ENCODE data around the gene SLFN5.

The SLFN5 gene

GRCh38 chr17:35314415-35315216, 71.7 kb downstream of the SLFN5 start:
- peaks cover 16% of the 10 kb centered on the region for H3K4me1 ChIP-seq (ENCODE audit: insufficient read depth, low read length)

GRCh38 chr17:35315283-35315682, 72.4 kb downstream of the SLFN5 start:
- H3K9ac ChIP-seq (ENCODE audit: low read depth, low read length) = no peak overlapping the region
- H4K20me1 ChIP-seq (ENCODE audit: insufficient read depth, low read length) = no peaks in the 10 kb centered on the region
- H3K4me3 ChIP-seq (ENCODE audit: low read depth in 1 of 2, low read length in 2 of 2) = no peak overlapping the region
- ATAC-seq (ENCODE audit: insufficient read depth, low read depth) (no peak), DNase-seq (no peak)
- H3K4me2 ChIP-seq (ENCODE audit: insufficient read depth, low read length) = no peak overlapping the region
- TF ChIP-seq EZH2 (IDR thresholded peaks at IDR 0.05; ENCODE audit: borderline replicate concordance, low read depth, low read length, severe bottlenecking) (no peak), CTCF (IDR thresholded peaks at IDR 0.05; ENCODE audit: borderline replicate concordance, extremely low read depth, low read length, poor library complexity, severe bottlenecking) (no peak)
- H3K79me2 ChIP-seq (ENCODE audit: insufficient read depth, low read length) = no peaks in the 10 kb centered on the region
- no peaks in the 10 kb centered on the region for H3K9me3 ChIP-seq (ENCODE audit: insufficient read depth, low read length, severe bottlenecking)
- H2AFZ ChIP-seq (ENCODE audit: low read depth, low read length) = no peak overlapping the region
- H3K36me3 ChIP-seq (ENCODE audit: insufficient read depth, low read length) = no peaks in the 10 kb centered on the region
- H3K27me3 ChIP-seq (ENCODE audit: insufficient read depth, low read length, poor library complexity) = no peaks in the 10 kb centered on the region
- H3K27ac ChIP-seq (ENCODE audit: low read length) = no peak overlapping the region
- peaks cover 16% of the 10 kb centered on the region for H3K4me1 ChIP-seq (ENCODE audit: insufficient read depth, low read length)

More at GRCh38 chr17:35314415-35315216, 71.7 kb downstream of the SLFN5 start:
- Histone ChIP-seq H3K79me2 (ENCODE audit: insufficient read depth, low read length) (no peaks in the 10 kb centered on the region), H3K9me3 (ENCODE audit: insufficient read depth, low read length, severe bottlenecking) (no peaks in the 10 kb centered on the region), H4K20me1 (ENCODE audit: insufficient read depth, low read length) (no peaks in the 10 kb centered on the region), H3K27ac (ENCODE audit: low read length) (no peak overlapping the region), H3K4me3 (ENCODE audit: low read depth in 1 of 2, low read length in 2 of 2) (no peak overlapping the region), H3K36me3 (ENCODE audit: insufficient read depth, low read length) (no peaks in the 10 kb centered on the region), H2AFZ (ENCODE audit: low read depth, low read length) (no peak overlapping the region), H3K27me3 (ENCODE audit: insufficient read depth, low read length, poor library complexity) (no peaks in the 10 kb centered on the region), H3K4me2 (ENCODE audit: insufficient read depth, low read length) (no peak overlapping the region), H3K9ac (ENCODE audit: low read depth, low read length) (no peak overlapping the region)
- no peak for TF ChIP-seq CTCF (IDR thresholded peaks at IDR 0.05; ENCODE audit: borderline replicate concordance, extremely low read depth, low read length, poor library complexity, severe bottlenecking)
- no peak for TF ChIP-seq EZH2 (IDR thresholded peaks at IDR 0.05; ENCODE audit: borderline replicate concordance, low read depth, low read length, severe bottlenecking)
- DNase-seq (no peak), ATAC-seq (ENCODE audit: insufficient read depth, low read depth) (no peak)

- H3K27me3 ChIP-seq (ENCODE audit: insufficient read depth, low read length, poor library complexity) = no peaks in the 10 kb centered on the region
- H3K36me3 ChIP-seq (ENCODE audit: insufficient read depth, low read length) = no peaks in the 10 kb centered on the region
- no peak overlapping the region for H3K27ac ChIP-seq (ENCODE audit: low read length)
- DNase-seq (no peak), ATAC-seq (ENCODE audit: insufficient read depth, low read depth) (no peak)
- H3K9ac ChIP-seq (ENCODE audit: low read depth, low read length) = no peak overlapping the region
- no peaks in the 10 kb centered on the region for H3K9me3 ChIP-seq (ENCODE audit: insufficient read depth, low read length, severe bottlenecking)
- H3K4me1 ChIP-seq (ENCODE audit: insufficient read depth, low read length) = peaks cover 16% of the 10 kb centered on the region
- no peaks in the 10 kb centered on the region for H3K79me2 ChIP-seq (ENCODE audit: insufficient read depth, low read length)
- no peak overlapping the region for H3K4me2 ChIP-seq (ENCODE audit: insufficient read depth, low read length)
- H3K4me3 ChIP-seq (ENCODE audit: low read depth in 1 of 2, low read length in 2 of 2) = no peak overlapping the region
- no peak for TF ChIP-seq CTCF (IDR thresholded peaks at IDR 0.05; ENCODE audit: borderline replicate concordance, extremely low read depth, low read length, poor library complexity, severe bottlenecking)
- no peak for TF ChIP-seq EZH2 (IDR thresholded peaks at IDR 0.05; ENCODE audit: borderline replicate concordance, low read depth, low read length, severe bottlenecking)
- no peaks in the 10 kb centered on the region for H4K20me1 ChIP-seq (ENCODE audit: insufficient read depth, low read length)
- no peak overlapping the region for H2AFZ ChIP-seq (ENCODE audit: low read depth, low read length)
Observed at GRCh38 chr17:35315971-35316370, 73.1 kb downstream of the SLFN5 start.

Data from DND-41 (cell line).